ENCODE results near the gene TAGLN3.
A peak's percentile ranks its signal among the peaks of the same experiment; 100 is the strongest.

TAGLN3 gene

DNA sequence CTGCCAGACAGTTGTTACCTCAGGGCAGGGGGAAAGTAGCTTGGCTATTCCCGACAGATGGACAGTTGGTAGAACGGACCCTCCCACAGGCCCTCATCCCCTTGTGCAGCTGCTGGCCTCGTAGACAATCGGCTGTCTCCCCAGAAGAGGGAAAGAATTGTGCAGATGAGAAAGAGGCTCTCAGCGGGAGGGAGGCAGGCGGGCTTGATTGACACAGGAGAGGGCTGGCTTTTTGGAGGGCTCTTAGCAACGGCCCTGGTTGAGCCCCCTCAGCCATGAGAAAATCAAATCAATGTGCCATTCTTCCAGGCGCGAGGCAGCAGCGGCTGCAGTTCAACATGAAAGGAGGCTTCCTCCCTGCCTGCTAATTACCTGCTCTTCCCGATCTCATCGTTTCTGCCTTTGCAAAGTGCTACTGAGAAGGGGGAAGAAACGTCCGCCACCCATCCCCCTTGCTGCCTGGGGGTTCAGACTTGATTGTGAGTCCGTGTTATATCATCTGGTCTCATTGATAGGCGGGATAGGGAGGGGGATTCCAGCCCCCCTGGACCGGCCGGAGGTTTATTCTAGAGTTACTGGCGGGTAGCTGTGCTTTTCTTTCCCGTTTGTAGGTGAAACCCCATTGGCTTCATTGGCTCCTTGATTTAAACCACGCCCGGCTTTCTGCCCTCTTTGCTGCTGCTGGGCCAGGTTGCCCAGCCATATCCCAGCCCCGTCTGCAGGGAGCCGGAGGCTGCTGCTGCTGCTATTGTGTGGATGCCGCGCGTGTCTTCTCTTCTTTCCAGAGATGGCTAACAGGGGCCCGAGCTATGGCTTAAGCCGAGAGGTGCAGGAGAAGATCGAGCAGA lies at the start of gene TAGLN3:
TAGLN3 (plus strand) TSS at position 287 of the 848 bp plus-strand sequence; CDS start at position 788, 501 bp downstream.
- DNase-seq = no peak

GRCh38 chr3:111949712-111950111 lies 49.0 kb upstream of the TAGLN3 start:
- no peak for DNase-seq

GRCh38 chr3:111951032-111951431 lies 47.7 kb upstream of the TAGLN3 start:
- DNase-seq = no peak

- no peak for DNase-seq
Observed at GRCh38 chr3:111952086-111952485, 46.6 kb upstream of the TAGLN3 start.

DNA sequence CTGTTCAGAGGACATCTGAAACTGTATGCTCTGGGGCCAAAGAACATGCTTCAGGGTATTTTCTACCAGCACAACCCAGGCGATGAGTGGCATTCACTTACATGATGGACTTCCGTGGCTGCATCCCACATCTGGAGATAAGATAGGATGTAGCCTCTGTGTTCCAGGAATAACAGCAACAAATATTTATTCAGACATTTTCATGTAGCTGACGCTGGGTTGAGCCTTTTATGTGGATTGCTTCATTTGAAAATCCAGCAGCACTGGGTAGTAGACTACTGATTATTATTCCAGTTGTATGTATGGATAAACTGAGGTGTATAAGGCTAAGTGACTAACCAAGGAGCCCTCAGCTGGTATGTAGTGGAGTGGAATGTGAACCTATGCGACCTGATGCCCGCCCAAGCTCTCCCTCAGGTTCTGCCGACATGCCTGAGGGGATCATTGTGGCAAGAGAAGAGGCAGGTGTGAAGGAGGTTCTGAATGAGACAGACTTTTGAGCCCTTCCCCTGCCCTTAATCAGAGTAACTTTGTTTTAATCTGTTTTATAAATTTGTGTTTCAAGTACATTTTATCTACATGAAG lies 45.8 kb upstream of the TAGLN3 start:
- DNase-seq = no peak

DNA sequence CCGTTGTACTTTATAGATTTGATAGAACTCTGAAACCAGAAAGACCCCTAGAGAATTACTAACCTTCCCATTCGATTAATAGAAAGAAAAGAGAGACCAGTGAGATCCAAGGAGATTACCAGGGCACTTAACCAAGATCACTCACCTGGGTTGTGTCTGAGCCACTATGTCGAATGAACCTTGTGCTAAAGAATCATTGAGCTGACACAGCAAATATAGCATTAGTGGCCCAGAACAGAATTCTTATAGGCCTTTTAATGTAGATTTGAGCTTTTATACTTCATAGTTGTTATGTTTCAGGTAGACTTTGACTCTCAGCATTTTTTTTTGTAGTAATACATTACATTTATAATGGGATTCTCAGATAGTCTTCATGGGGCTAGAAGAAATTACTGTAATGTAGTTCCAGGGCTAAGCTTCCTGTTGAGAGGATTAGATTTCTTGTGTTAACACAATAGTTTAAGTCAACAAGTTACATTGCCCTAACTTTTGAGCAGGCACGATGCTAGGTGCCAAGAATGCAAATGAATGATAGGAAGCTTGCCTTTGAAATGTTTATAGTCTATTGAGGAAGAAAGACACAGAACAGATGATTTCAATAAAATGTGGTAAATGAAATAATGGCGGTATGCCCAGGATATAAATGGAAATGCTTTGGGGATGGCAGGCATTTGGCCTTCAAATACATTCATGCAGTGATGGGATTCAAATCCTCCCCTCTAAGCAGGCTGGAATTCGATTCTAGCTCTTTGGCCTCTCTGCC lies 44.3 kb upstream of the TAGLN3 start:
- no peak for DNase-seq

DNA sequence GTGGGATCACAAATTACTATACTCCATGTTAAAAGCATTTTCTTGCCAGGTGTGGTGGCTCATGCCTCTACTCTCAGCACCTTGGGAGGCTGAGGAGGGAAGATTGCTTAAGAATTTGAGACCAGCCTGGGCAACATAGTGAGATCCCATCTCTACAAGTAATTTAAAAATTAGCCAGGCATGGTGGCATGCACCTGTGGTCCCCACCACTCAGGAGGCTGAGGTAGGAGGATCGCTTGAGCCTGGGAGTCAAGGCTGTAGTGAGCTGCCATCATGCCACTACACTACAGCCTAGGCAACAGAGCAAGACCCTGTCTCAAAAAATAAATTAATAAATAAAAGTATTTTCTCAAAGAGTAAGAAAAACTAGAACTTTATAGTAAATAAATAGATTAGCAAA lies 42.8 kb upstream of the TAGLN3 start:
- DNase-seq = no peak

- DNase-seq = no peak
Observed at GRCh38 chr3:111956449-111956848, 42.3 kb upstream of the TAGLN3 start.

DNA sequence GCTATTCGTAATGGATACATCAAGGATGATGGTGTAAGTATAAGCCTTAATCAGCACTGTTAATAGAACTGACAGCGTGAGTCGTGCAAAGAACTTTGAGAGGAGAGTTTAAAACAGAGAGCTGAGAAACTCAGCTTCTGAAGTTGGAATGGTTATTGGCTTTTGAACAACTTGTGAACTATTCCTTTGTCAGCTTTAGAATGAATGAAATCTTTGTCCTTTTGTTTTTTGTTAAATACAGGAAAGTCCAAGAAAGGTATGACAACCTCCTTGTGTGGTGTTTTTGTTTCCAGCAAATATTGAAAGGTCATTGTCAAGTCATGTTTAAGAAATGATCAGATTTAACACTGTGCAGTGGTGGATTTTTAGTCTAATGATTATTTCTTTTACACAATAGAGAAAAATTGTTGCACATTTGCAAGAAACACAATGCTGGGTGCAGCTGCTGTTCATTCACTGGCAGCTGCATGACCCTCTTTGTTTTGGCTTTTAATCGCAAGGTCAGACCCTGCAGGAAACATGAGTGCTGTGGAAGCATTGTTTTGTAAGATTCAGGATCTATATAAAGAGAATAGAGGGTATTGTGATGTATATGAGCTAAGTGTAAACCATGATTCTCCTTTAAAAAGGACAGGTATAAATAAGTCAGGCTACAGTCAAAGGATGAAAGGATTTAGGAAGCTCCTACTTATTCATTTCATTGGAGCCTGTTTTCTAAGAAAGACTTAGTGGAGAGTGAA lies 41.6 kb upstream of the TAGLN3 start:
- DNase-seq = no peak

- DNase-seq = no peak
Observed at GRCh38 chr3:111961461-111962164, 37.1 kb upstream of the TAGLN3 start.

DNA sequence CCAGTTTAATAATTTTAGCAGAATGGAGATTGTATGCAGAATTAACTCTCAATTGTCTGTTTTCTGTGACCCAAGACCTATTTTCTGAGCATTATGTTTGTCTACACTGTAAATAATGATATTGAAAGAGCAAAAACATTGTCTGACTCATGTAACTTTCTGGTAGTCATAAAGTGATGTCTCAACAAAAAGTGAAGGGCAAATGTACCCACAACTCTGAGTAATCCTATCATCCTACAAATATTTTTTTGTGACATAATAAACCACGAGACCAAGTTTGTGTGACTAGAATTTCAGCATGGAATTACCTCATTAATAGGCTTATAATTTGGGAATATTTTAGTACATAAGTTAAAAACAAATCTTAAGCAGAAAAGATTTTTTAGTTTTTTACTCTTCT lies 35.3 kb upstream of the TAGLN3 start:
- DNase-seq = no peak

DNA sequence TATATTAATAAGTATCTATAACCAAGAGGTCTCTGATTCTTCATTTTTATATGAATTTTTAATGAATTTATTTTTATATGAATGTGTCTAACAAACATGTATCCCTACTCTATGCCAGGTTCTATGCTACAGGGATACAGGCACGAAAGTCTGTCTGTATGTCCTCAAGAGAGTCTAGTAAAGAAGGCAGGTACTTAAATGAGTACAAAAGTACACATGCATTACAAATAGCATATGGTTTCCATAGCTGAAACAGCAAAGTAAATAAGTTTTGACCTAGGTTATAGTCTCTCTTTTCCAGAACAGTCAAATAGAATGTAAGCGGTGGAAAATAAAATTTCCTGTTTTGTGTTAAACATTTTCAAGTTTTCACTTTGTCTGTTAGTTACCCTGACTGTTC lies 33.2 kb upstream of the TAGLN3 start:
- DNase-seq = no peak

DNA sequence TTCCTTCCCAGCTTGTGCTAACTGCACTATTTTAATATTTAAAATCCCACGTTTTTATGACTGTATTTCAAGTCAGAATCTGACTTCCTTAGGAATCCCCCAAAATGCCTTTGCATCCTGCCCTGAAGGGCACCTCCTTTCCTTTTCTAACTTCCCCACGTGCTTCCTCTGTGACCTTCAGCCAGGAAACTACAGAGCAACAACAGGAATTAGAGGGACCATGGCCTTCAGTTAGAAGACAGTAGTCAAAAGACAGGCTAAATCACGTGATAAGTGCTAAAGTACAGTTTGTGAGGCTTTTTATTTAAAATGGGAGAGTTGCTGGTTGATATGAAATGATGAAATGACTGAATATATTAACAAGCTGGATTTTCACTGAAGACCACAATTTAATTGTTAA lies 31.7 kb upstream of the TAGLN3 start:
- DNase-seq = no peak

GRCh38 chr3:111967651-111968274 lies 31.0 kb upstream of the TAGLN3 start:
- DNase-seq = peak; percentile 50 to 79 (median 60)

DNA sequence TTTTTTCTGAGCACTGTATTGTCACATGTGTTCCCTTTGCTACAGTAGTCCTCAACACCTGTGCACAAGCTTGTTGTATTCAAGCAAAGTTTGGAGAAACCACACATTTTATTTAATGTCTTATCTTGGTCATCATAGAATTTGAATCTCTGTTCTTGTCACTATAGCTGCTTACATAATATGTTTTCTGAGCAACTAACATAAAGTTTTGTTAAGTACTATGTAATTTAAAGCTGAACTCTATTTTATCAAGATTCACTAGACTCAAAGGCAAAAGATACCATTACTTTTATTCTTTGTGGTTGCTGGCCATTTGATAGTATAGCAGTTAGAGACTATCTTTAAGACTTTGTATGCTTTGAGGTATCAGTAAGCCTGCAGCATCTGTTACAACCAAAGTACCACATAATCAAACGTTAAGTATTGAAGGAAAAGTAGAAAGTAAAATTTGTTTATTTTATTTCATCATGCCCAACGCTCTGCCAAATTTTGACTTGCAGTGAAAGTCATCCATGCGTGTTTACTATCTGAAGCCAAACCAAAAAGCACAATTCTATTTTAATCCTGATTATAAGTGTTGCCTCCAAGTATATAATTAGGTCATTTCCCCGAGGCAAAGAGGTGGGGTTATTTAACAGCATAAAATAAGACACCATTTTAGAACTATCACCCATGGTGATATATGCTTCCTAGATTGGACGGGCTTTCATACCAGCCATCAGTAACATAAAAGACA lies 30.2 kb upstream of the TAGLN3 start:
- DNase-seq = no peak

- no peak for DNase-seq
Observed at GRCh38 chr3:111970376-111970775, 28.3 kb upstream of the TAGLN3 start.

DNA sequence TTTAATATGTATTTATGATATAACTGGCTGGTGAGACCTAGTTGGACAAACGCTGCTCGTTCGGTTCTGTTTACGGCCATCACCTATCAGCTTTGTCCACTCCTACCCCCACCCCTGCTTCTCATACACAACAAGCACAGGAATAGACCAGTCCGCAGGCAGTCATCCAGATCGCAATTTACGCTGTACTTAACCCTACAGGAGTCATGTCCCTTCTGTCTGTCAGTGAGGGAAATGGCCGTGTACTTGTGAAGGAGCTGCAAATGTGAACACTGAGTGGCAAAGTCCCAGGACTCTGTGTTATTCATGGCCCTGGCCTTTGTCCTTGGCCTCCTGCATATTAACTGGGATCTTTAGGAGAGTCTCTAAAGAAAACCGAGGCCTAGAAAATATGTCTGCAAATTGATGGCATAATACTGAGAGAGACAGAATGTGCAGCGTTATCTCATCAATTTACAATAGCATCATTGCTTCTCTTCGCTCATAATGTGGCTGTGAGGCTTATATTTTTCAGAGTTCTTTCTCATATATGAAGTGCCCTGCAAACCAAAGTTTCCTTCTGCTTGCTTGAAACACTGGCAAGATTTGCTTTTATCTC lies 27.1 kb upstream of the TAGLN3 start:
- DNase-seq = no peak

GRCh38 chr3:111972891-111973290 lies 25.8 kb upstream of the TAGLN3 start:
- DNase-seq = no peak

DNA sequence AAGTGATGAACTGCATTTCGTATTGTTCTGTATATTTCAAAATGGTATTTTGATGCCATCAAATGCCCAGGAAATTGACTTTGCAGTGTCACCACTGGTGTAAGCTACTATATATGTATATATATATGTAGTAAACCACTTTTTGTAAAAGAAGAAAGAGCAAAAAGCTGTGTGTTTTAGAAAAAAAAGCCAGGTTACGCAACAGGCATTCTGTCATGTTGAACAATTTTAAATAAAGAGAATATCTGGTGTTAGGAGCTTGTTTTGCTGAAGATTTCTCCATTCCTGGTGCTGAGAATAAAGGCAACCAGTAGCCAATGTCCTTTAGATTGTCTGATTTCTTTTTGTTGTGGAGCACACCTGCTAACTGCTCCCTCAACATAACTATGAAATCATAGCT lies 23.6 kb upstream of the TAGLN3 start:
- DNase-seq = no peak

GRCh38 chr3:111976254-111976653 lies 22.5 kb upstream of the TAGLN3 start:
- no peak for DNase-seq
